T-helper 2 cell (primary cell): ENCODE data around the gene IRF2BP1.

Experiments used
- DNase-seq, 5 experiments: peaks; one replicate each; pipeline versions ENCODE4 v3.0.0 to v3.0.0-alpha.2; 2012 to 2022
- total RNA-seq, 2 donors: gene quantifications; one replicate each; lab custom pipeline; 2026; lab: John Stamatoyannopoulos, UW

Gene IRF2BP1, protein sequence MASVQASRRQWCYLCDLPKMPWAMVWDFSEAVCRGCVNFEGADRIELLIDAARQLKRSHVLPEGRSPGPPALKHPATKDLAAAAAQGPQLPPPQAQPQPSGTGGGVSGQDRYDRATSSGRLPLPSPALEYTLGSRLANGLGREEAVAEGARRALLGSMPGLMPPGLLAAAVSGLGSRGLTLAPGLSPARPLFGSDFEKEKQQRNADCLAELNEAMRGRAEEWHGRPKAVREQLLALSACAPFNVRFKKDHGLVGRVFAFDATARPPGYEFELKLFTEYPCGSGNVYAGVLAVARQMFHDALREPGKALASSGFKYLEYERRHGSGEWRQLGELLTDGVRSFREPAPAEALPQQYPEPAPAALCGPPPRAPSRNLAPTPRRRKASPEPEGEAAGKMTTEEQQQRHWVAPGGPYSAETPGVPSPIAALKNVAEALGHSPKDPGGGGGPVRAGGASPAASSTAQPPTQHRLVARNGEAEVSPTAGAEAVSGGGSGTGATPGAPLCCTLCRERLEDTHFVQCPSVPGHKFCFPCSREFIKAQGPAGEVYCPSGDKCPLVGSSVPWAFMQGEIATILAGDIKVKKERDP
- 26.5 to 30.0 reads per million in 2 donors for total RNA-seq

DNA sequence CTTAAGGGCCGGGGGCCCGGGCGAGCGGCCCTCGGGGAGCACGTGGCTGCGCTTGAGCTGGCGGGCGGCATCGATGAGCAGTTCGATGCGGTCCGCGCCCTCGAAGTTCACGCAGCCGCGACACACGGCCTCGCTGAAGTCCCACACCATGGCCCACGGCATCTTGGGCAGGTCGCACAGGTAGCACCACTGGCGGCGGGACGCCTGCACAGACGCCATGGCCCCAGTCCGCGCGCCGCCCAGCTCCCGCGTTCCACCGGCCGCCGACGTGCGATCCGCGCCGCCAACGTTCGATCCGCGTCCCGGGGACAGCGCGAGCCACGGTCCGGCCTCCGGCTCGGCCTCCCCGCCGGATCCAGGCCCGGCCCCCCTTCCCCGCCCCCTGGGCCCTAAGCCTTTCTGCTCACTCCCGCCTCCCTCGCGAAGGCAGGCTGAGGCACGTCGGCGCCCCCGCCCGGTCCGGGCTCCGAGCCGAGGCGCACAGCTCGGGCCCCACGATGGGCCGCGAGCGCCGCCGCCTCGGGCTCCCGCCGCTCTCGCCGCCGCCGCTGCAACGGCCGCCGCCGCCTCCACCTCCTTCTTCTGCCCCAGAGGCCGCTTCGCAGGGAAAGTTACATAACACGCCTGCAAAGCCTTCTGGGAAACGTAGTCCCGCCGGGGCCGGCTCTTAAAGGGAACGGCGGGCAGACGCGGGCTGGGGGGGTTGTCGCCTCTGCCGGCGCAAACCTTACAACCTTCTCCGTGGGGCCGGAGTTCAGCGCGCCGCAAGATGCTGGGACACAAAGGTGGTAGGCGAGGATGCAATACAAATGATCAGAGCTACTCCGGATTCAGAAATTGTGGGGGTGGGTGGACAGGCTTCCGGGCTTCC is at the start of gene IRF2BP1:
Gene IRF2BP1 (minus strand): TSS at position 586 of the 871 bp plus-strand sequence. CDS start 367 bp downstream, at position 219.
- peak; percentile 72 to 94 (median 86) for DNase-seq

- no peak for DNase-seq
These were observed 49.3 kb upstream of the IRF2BP1 start for GRCh38 chr19:45935267-45935666.

DNA sequence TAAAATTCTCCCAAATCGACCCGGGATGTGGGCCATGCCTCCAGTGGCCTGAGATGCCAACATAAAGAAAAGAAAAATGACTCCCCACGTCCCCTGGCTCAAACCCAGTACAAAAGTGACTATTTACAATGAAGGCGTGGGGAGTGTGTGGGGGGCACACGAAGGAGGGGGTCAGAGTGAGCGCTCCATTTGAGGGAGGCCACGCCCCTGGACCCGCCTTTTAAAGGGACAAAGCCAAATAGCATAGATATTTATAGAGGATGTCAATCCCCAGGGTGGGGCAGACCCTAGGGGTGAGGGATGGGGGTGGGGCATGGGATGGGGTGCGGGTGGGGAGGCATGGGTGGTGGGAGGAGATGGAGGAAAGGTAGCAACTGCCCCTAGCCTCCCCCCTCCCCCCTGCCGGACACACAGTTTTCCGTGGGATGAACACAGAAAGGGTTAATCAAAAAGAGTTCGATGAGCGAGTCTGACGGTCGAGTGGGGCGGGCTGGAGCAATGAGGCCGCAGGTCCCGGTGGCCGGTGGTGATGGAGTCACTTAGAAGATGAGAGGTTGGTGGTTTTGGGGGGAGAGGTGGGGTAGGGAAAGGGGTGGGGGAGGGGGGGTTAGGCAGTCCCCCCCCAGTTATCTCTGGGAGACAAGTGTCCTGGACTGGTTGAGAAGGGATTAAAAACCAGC is 48.8 kb upstream of the IRF2BP1 start:
- DNase-seq = no peak

DNA sequence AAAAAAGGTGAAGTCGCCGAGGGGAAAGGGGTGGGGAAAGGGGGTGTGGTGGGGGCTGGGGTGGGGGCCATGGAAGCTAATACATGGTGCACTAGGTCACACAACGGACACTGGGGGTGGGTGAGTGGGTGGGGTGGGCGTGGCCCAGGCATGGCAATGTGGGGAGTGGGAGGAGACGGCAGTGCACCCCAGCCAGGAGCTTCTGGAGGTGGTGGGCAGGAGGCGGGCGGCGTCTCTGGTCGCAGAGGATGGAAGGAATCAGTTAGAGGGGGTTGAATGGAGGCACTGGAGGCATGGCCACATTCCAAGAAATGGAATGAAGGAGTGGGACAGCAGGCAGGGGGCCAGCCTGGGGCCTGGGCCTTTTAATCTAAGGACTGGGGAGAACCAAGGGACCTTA is 47.8 kb upstream of the IRF2BP1 start:
- no peak for DNase-seq

- DNase-seq = no peak
These were observed 45.1 kb upstream of the IRF2BP1 start for GRCh38 chr19:45931055-45931454.

DNA sequence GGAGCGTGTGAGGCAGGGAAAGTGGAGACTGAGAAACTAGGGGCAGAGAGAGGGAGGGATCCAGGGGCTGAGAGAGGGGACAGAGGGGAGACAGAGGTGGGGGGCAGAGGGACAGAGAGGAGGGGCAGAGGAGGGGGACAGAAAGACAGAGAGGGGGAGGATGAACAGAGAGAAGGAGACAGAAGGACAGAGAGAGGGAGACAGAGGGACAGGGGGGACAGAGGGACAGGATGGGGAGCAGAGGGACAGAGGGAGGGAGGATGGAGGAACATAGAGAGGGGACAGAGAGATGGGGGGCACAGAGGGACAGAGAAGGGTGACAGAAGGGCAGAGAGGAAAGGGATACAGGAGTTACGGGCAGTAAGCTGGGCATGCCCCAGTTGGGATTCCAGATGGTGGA is 43.3 kb upstream of the IRF2BP1 start:
- DNase-seq = no peak

DNA sequence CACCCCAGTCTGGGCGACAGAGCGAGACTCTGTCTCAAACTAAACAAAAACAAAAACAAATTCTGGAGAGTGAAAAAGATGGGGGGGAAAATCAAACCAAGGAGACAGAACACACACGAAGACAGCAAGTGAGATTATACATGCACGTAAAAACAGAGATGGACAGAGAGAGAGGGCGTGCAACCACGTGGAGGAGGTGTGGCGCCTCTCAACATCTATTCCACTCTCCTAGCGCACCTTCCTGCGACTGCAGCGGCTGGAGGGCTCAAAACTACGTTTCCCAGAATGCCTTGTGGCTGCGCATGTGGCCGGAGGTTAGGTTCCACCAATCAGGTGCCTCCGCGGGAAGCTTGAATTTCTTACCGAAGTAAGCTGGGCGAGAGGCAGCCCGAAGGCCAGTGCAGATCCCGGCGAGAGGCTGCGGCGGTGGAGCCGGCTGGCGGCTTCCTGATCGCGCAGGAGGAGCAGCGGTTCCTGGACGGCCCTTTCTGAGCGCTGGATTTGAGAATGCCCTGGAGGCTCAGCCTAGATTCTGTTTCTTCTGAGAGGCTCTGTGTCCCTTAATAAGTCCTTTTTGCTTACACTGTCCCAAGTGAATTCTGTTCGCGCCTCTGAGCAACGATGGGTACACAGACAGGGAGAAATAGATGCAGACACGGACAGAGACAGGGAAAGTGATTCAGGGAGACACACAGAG is 41.8 kb upstream of the IRF2BP1 start:
- peak; percentile 71 to 95 (median 77) for DNase-seq

- no peak for DNase-seq
These were observed 39.0 kb upstream of the IRF2BP1 start for GRCh38 chr19:45924891-45925447.

DNA sequence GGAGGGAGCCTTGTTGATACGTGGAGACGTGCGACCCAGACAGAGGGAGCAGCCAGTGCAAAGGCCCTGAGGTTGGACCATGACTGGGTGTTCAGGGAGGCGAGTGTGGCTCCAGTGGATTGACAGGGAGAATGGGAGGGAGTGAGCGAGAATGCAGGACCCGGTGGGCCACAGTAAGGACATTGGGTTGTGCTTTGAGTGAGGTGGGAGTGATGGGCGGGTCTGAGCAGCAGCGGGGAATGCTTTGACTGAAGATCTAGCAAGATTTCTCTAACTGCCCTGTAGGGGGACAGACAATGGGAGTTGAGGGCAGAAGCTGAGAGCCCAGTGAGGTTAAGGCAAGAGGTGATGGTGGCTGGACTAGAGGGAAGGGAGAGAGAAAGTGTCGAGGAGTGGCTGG is 36.3 kb upstream of the IRF2BP1 start:
- DNase-seq = peak in 1 of 5 experiments; percentile 19

DNA sequence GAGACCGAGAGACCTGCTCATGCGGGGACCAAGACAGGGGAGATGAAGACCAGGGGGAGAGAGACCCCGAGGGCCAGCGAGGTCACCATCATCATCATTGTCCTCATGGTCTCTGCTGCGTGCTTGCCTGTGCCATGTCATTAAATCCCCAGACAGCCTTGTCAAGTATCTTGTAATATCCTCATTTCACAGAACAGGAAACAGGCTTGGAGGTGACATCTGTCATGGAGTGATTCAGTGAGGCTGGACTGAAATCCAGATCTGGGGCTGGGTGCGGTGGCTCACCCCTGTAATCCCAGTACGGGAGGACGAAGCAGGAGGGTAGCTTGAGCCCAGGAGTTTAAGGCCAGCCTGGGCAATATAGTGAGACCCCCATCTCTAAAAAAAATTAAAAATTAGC is 34.5 kb upstream of the IRF2BP1 start:
- DNase-seq = peak in 1 of 5 experiments; percentile 35

DNA sequence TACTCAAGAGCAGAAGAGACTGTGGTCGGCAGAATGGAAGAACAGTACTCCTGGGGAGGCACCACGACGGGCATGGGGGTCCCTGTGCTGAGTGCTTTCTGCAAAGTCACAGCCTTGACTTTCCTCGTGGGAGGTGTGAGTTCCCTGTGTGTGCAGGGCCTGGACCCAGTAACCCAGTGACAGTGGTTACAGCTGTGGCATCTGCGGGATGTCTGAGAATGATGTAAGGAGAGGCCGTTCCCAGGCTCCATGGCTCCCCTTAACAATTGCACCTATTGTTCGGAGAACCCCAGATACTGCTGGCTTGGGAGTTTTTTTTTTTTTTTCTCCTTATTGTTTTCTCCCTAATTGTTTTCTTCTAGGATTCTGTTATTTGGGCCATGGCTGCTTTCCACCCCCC is 33.7 kb upstream of the IRF2BP1 start:
- no peak for DNase-seq

- DNase-seq = peak in 1 of 5 experiments; percentile 74
These were observed 32.8 kb upstream of the IRF2BP1 start for GRCh38 chr19:45918721-45919120.

DNA sequence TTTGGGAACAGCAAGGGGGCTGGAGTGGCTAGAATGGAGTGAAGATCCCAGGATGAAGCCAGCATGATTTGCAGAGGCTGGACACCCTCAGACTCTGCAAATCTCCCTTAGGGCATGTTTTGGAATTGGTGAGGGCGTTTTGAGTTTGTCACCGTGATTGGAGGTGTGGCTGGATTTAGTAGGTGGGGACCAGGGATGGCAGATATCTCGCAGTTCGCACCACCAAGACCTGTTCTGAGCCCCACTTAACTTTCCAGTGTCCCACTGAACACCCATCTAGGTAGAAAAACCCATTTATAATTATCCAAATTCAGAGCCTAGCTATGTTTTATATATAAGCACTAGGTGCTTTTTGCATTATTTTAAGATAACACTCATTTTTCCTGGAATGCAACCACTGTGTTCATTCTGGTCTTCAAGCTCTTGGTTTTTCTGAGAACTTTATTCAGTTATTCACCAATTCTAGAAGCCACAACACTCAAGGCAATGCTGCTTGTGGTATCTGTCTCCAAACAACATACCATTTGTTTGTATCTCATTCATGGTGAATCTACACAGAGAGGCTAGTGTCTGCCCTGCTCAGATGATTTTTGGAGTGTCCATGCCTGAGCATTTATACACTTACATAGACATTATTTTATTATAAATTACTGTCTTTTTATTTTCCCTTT is 31.6 kb upstream of the IRF2BP1 start:
- DNase-seq = peak in 1 of 5 experiments; percentile 80

DNA sequence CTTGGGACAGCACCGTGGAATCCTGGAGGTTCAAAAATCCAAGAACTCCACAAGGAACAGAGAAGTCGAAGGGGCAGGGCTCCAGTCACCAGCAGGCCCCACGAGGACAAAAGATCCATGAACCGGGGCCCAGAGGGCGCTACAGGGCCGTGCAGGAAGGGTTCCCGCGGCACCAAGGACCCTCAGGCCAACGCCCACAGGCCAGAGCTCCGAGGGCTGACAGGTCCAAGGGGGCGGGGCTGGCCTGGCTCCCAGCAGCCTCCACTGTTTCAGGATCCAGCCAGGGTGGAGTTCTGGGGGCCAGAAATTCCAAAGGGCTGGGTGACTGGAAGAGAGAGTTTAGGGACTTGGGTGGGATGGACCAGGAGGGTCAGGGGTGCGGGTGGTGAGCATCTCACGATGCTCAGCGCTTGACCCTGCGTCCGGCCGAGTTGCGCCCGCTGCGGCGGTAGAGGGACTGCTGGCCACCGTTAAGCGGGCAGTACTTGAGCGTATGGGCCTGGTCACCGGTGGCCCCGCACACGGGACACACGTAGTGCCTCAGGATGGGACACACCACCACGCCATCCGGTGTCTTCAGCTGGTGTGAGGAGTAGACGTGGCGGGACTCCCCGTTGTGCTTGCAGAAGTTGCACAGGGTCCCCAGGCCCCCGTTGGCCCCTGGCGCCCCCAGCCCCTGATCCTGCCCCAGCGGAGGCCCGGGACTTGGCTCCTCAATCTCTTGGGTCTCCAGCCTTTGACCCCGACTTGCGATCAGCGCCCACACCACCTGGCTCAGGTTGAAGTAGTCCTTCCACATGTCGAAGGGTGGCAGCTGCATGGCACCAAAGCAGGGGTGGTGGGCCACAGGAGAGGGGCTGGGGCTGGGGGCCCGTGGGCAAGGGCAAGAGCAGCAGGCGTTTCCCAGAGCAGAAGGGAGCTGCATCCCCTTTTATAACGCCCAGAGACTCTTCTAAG is 28.2 kb upstream of the IRF2BP1 start, which contains the start of gene NANOS2:
Gene NANOS2 (minus strand): TSS at position 905 of the 957 bp plus-strand sequence. CDS start 85 bp downstream, at position 820.
- DNase-seq = no peak

DNA sequence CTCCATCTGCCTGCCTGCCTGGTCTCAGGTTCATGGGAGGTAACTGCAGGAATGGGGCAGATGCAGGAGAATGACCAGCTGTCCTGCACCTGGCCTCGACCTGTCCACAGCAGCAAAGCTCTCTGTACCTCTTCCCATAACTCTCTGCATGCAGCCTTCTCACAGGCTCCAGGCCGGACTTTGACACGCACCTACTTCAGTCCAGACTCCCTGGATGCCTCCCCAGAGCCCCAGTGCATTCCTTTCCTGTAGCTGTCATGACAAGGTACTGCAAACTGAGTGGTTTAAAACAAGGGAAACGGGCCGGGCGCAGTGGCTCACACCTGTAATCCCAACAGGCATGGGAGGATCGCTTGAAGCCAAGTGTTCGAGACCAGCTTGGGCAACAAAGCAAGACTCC is 25.4 kb upstream of the IRF2BP1 start:
- DNase-seq = no peak

GRCh38 chr19:45908956-45909355 is 23.0 kb upstream of the IRF2BP1 start:
- peak in 1 of 5 experiments; percentile 25 for DNase-seq

DNA sequence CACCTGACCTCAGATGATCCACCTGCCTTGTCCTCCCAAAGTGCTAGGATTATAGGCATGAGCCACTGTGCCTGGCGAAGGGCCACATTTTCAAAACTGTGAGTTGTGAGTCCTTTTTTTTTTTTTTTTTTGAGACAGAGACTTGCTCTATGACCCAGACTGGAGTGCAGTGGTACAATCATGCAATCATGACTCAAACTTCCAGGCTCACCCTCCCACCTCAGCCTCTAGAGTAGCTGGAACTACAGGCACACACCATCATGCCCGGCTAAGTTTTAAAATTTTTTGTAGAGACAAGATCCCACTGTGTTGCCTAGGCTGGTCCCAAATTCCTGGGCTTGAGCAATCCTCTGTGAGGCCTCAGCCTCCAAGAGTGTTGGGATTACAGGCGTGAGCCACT is 20.3 kb upstream of the IRF2BP1 start:
- DNase-seq = no peak

DNA sequence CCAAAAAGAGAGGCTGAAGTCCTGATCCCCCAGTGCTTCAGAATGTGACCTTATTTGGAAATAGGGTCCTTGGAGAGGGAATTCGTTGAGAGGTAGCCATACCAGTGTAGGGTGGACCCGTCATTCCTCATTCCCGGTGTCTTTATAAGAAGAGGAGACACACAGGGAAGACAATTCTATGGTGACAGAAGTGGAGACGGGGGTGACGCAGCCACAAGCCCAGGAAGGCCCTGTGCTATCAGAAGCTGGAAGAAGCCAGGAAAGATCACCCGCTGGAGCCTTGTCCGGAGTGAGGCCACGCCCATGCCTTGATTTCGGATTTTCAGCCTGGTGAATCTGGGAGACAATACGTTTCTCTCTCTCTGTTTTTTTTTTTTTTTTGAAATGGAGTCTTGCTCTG is 19.1 kb upstream of the IRF2BP1 start:
- no peak for DNase-seq
